ENCODE data around the gene ALMS1. TPM values are rescaled to one million over a fixed set of nuclear protein-coding genes. Genes with fewer than 3 reads are reported as not detected.
"Not testable (repeated sequence)": the region's sequence is repeated elsewhere in the genome, so short reads cannot be mapped to it uniquely, and the experiment has no call there.

Gene ALMS1
- polyA plus RNA-seq, 1 of the 3 experiments (the other 2 are of a cell fraction) = 7.0 TPM

DNA sequence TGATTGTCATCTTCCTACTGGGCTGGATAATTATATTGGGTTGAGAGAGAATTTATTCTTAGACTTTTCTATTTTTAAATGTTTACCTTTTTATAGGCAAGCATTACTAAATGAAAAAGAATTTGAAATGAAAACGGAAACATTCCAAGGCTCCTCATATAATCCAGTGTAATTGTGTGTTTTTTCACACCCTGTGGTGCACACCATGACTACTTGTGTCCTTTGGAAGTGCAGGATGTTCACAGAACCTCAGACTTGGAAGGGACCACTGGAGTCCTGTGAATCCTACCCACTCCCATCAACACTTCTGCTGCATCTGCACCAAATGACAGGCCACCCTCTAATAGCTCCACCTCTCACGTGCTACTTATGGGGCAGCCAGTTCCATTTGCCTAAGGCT, 208.6 kb downstream of the ALMS1 start (continued):
- TF ChIP-seq FOXJ3 (CRISPR knock-in tag; IDR thresholded peaks at IDR 0.05) (no peak), RAD21 (IDR thresholded peaks at IDR 0.05; ENCODE audit: low read length) (no peak), EZH2phosphoT487 (IDR thresholded peaks at IDR 0.05; ENCODE audit: borderline replicate concordance, low read depth) (no peak), NFIC (IDR thresholded peaks at IDR 0.05; ENCODE audit: borderline replicate concordance) (no peak)

GRCh38 chr2:73601780-73602179, 216.1 kb downstream of the ALMS1 start:
- no peaks in the 10 kb centered on the region for H3K27me3 ChIP-seq (ENCODE audit: insufficient read depth)
- no peak overlapping the region for H3K9ac ChIP-seq
- no peaks in the 10 kb centered on the region for H3K9me2 ChIP-seq
- ChIA-PET POLR2A (no interaction called here), CTCF (interaction anchor here (1.3 kb wide), 1 partner anchor 10 kb away, joined by 3 read pairs; no protein-coding TSS in a partner anchor)
- no peaks in the 10 kb centered on the region for H3K79me2 ChIP-seq (ENCODE audit: insufficient read depth)
- TF ChIP-seq YY1 (IDR thresholded peaks at IDR 0.05; ENCODE audit: low read depth) = no peak
- no peak for TF ChIP-seq NFIC (IDR thresholded peaks at IDR 0.05; ENCODE audit: borderline replicate concordance)
- no peak for TF ChIP-seq TCF12 (IDR thresholded peaks at IDR 0.05)
- TF ChIP-seq, protein P1, sequence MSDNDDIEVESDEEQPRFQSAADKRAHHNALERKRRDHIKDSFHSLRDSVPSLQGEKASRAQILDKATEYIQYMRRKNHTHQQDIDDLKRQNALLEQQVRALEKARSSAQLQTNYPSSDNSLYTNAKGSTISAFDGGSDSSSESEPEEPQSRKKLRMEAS (IDR thresholded peaks at IDR 0.05; ENCODE audit: low read depth) = no peak
- no peak for TF ChIP-seq MEF2A (IDR thresholded peaks at IDR 0.05; ENCODE audit: borderline replicate concordance, low read depth)
- H3K4me2 ChIP-seq = no peak overlapping the region
- peaks cover 4% of the 10 kb centered on the region for H3F3A ChIP-seq (replicated peaks; ENCODE audit: insufficient read depth)
- H3K9me3 ChIP-seq = no peaks in the 10 kb centered on the region
- H3K4me1 ChIP-seq (ENCODE audit: control insufficient read depth in 1 of 2, insufficient read depth in 2 of 2, low read depth in 1 of 2, low read length in 1 of 2) = 0 out of 4 replicates have a peak, but pooled peaks cover 0 to 5% of the 10 kb centered on the region in 2 experiments
- H3K4me3 ChIP-seq (ENCODE audit: low read depth in 2 of 2, low read length in 1 of 2) = no peak overlapping the region
- H4K20me1 ChIP-seq (ENCODE audit: insufficient read depth) = no peaks in the 10 kb centered on the region
- H2AFZ ChIP-seq (ENCODE audit: low read depth) = no peak overlapping the region
- peaks cover 11 to 22% of the 10 kb centered on the region in 2 experiments for H3K36me3 ChIP-seq (replicated peaks in 1 of 2; ENCODE audit: control insufficient read depth in 1 of 2, insufficient read depth in 2 of 2, low read length in 1 of 2)
- 85% methylated on average over 5 of the region's 5 CpGs for WGBS (ENCODE audit: low lambda C conversion rate)
- no peak overlapping the region for H3K27ac ChIP-seq (ENCODE audit: low read depth in 2 of 2, low read length in 1 of 2)
- DNase-seq = no peak

DNA sequence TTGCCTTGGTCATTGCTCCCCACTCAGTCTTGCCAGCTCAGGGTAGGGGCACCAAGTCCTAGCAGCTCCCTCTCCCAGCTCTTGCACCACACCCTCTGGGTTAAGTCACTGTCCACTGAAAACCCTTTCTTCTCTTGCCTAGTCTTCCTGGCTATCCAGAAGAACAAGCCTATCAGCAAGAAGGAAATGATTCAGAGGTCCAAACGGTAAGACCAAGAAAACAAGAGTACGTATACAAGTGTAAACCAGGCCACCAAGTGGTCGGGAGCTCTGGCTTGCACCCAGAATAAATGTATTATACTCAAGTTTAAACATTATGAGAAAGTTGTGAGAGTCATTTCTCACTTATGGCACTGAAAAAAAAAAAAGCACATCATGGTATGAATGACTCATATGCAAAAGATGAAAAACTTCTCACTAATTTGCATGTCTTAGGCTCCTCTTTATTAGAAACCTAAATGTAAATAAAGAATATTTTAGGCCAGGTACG, 217.5 kb downstream of the ALMS1 start:
- H3K27ac ChIP-seq (ENCODE audit: low read depth in 2 of 2, low read length in 1 of 2); H3F3A ChIP-seq (replicated peaks; ENCODE audit: insufficient read depth); H2AFZ ChIP-seq (ENCODE audit: low read depth); H3K9ac ChIP-seq; H4K20me1 ChIP-seq (ENCODE audit: insufficient read depth); H3K9me3 ChIP-seq; CTCF ChIA-PET; POLR2A ChIA-PET; H3K4me1 ChIP-seq (ENCODE audit: control insufficient read depth in 1 of 2, insufficient read depth in 2 of 2, low read depth in 1 of 2, low read length in 1 of 2); H3K27me3 ChIP-seq (ENCODE audit: insufficient read depth); H3K79me2 ChIP-seq (ENCODE audit: insufficient read depth); H3K4me2 ChIP-seq; H3K9me2 ChIP-seq; H3K4me3 ChIP-seq (ENCODE audit: low read depth in 2 of 2, low read length in 1 of 2); DNase-seq: not testable (repeated sequence)
- WGBS (ENCODE audit: low lambda C conversion rate) = 85% methylated on average over 4 of the region's 4 CpGs
- H3K36me3 ChIP-seq (replicated peaks in 1 of 2; ENCODE audit: control insufficient read depth in 1 of 2, insufficient read depth in 2 of 2, low read length in 1 of 2) = peaks cover 11 to 22% of the 10 kb centered on the region in 2 experiments

DNA sequence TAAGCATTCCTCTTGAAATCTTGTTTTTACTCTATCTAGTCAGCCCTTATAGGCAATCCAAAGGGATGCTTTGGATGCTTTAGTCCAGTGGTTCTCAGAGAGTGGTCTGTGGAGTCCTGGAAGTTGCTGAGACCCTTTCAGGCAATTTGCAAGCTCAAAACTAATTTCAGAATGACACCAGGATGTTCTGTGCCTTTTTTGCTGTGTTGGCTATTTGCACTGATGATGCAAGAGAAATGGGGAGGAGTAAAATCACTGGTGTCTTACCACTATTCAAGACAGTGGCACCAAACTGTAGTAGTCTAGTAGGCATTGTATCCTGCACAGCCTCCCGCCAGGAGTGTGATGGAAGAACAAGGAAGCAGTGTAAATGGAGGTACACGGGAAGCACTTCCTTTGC, 219.0 kb downstream of the ALMS1 start:
- CTCF ChIA-PET; H3K27ac ChIP-seq (ENCODE audit: low read depth in 2 of 2, low read length in 1 of 2); H3K79me2 ChIP-seq (ENCODE audit: insufficient read depth); DNase-seq; H3K27me3 ChIP-seq (ENCODE audit: insufficient read depth); H3K9ac ChIP-seq; H3K9me2 ChIP-seq; H4K20me1 ChIP-seq (ENCODE audit: insufficient read depth); H3K4me1 ChIP-seq (ENCODE audit: control insufficient read depth in 1 of 2, insufficient read depth in 2 of 2, low read depth in 1 of 2, low read length in 1 of 2); H3K4me3 ChIP-seq (ENCODE audit: low read depth in 2 of 2, low read length in 1 of 2); H3F3A ChIP-seq (replicated peaks; ENCODE audit: insufficient read depth); H3K4me2 ChIP-seq; H3K9me3 ChIP-seq; POLR2A ChIA-PET; H2AFZ ChIP-seq (ENCODE audit: low read depth): not testable (repeated sequence)
- peaks cover 11 to 27% of the 10 kb centered on the region in 2 experiments for H3K36me3 ChIP-seq (replicated peaks in 1 of 2; ENCODE audit: control insufficient read depth in 1 of 2, insufficient read depth in 2 of 2, low read length in 1 of 2)
- WGBS (ENCODE audit: low lambda C conversion rate) = 100% methylated on average over 2 of the region's 2 CpGs
